Body of pancreas (tissue), 4 donors: Measurements from ENCODE around the gene CDH4. TPM values are rescaled to one million over a fixed set of nuclear protein-coding genes. Genes with fewer than 3 reads are reported as not detected.

Experiments
- ATAC-seq: fragments of 150-250 bp; one replicate; pipeline ENCODE4 v1.9.1; 2016
- DNase-seq, 4 donors: peaks; one replicate each; pipeline ENCODE4 v3.0.0-alpha.2; 2019
- H3K27ac ChIP-seq, 4 donors: fragments of 200-600 bp; sonication (generic); 1 replicate in 3 of 4; 2 replicates in 1 of 4; pipeline versions ENCODE4 v1.5.1 to v1.6.1; 2016 to 2019; ENCODE audit warnings: mild to moderate bottlenecking in 1 of 4, mixed read lengths in 1 of 4, moderate library complexity in 1 of 4
- H3K27me3 ChIP-seq, 2 donors: fragments of 200-600 bp; sonication (generic); one replicate each; pipeline ENCODE4 v1.6.0; 2016; ENCODE audit warnings: mild to moderate bottlenecking in 1 of 2
- H3K36me3 ChIP-seq, 2 donors: fragments of 200-600 bp; sonication (generic); replicated peaks in 1 of 2; 2 replicates each; pipeline ENCODE4 v1.5.1; 2016; ENCODE audit warnings: low read depth in 2 of 2; ENCODE audit not compliant: insufficient read depth in 1 of 2
- H3K4me1 ChIP-seq: fragments of 200-600 bp; sonication (generic); one replicate; pipeline ENCODE4 v1.6.0; 2016
- H3K4me3 ChIP-seq, 2 donors: fragments of 200-600 bp; sonication (generic); 1 replicate in 1 of 2; 2 replicates in 1 of 2; pipeline ENCODE4 v1.5.1; 2016 to 2019
- H3K9me3 ChIP-seq, 3 donors: fragments of 200-600 bp; sonication (generic); 1 replicate in 2 of 3; 2 replicates in 1 of 3; pipeline ENCODE4 v1.5.1; 2016
- POLR2A ChIP-seq, 3 donors: fragments of 450-650 bp; IDR thresholded peaks; one replicate each; pipeline ENCODE4 v1.6.1; 2016; ENCODE audit warnings: antibody characterized with exemption in 3 of 3, mild to moderate bottlenecking in 2 of 3
- WGBS, 2 donors: methylation state at CpG; one replicate each; pipeline ENCODE4 v1.1.5; 2017; 5-methylcytosine and 5-hydroxymethylcytosine counted together
- intact Hi-C: fragments of 100-400 bp; cut with DNase I; formaldehyde crosslinking; loops from one replicate; pipeline ENCODE4 v1.15.1; 2023
- total RNA-seq, 2 donors: library from RNA; depleted of rRNA; stranded (reverse); fragments of >200 nt; gene quantifications; one replicate each; pipeline ENCODE4 v1.1.0, GENCODE V29; 2016
- TF ChIP-seq, protein P1 (sequence below), 7 experiments: fragments of 450-650 bp in 4 of 7; fragments of 200-600 bp in 3 of 7; sonication (generic) in 3 of 7; IDR thresholded peaks; one replicate each; pipeline ENCODE4 v1.5.1; 2016 to 2019; ENCODE audit warnings: antibody characterized with exemption in 7 of 7

Gene CDH4
- total RNA-seq, 2 donors from 2014 or later, result 0.33 to 0.52 TPM

DNA sequence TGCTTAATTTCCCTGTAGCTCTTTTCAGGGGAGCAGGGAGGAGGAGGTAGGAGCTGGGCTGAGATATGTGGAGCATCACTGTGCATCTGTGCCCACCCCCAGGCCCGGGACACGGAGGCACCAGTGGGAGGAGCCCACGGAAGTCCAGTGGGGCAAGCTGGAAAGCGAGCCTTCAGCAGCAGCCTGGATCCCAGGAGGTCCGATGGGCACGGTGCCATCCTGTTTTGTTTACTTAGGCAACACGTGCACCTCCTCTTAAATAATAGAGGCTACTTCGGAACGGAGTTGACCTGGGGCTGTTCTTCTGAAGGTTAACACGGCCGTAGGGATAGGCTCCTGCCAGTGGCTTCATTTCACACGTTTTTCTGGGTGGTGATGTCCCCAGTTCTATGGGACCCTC is 51.6 kb downstream of the CDH4 start:
- intact Hi-C loops, result no loop called here
- TF ChIP-seq, protein P1, sequence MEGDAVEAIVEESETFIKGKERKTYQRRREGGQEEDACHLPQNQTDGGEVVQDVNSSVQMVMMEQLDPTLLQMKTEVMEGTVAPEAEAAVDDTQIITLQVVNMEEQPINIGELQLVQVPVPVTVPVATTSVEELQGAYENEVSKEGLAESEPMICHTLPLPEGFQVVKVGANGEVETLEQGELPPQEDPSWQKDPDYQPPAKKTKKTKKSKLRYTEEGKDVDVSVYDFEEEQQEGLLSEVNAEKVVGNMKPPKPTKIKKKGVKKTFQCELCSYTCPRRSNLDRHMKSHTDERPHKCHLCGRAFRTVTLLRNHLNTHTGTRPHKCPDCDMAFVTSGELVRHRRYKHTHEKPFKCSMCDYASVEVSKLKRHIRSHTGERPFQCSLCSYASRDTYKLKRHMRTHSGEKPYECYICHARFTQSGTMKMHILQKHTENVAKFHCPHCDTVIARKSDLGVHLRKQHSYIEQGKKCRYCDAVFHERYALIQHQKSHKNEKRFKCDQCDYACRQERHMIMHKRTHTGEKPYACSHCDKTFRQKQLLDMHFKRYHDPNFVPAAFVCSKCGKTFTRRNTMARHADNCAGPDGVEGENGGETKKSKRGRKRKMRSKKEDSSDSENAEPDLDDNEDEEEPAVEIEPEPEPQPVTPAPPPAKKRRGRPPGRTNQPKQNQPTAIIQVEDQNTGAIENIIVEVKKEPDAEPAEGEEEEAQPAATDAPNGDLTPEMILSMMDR (IDR thresholded peaks at IDR 0.05), result no peak
- TF ChIP-seq POLR2A (IDR thresholded peaks at IDR 0.05), result no peak
- no peak overlapping the region for H3K27ac ChIP-seq
- H3K4me3 ChIP-seq, result no peak overlapping the region
- 37 to 48% methylated on average over 6 to 12 of the region's 12 CpGs for WGBS, 2 donors
- H3K27me3 ChIP-seq, result no peaks in the 10 kb centered on the region
- H3K9me3 ChIP-seq, result no peaks in the 10 kb centered on the region
- DNase-seq (peak in 2 of 4 donors; percentile 53 to 59), ATAC-seq (no peak)
- no peaks in the 10 kb centered on the region for H3K36me3 ChIP-seq
- H3K4me1 ChIP-seq, result no peaks in the 10 kb centered on the region

DNA sequence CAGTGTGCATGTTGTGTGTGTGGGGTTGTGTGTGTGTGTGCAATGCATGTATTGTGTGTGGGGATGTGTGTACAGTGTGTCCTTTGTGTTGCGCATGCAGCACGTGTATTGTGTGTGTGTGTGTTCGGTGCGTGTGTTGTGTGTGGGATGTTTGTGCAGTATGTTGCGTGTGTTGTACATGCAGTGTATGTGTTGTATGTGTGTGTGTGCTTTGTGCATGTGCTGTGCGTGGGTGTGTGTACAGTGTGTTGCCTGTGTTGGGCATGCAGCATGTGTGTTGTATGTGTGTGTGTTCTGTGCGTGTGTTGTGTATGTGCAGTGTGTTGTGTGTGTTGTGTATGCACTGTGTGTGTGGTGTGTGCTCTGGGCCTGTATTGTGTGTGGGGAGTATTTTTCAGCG is 52.7 kb downstream of the CDH4 start:
- no peaks in the 10 kb centered on the region for H3K4me1 ChIP-seq
- H3K27ac ChIP-seq, result no peak overlapping the region
- no peaks in the 10 kb centered on the region for H3K9me3 ChIP-seq
- ATAC-seq (no peak), DNase-seq (no peak)
- no peaks in the 10 kb centered on the region for H3K36me3 ChIP-seq
- WGBS, 2 donors, result 73 to 80% methylated on average over 8 of the region's 8 CpGs
- TF ChIP-seq POLR2A (IDR thresholded peaks at IDR 0.05), result no peak
- TF ChIP-seq, protein P1 (IDR thresholded peaks at IDR 0.05), result no peak
- H3K4me3 ChIP-seq, result no peak overlapping the region
- H3K27me3 ChIP-seq, result no peaks in the 10 kb centered on the region
- intact Hi-C loops, result no loop called here

DNA sequence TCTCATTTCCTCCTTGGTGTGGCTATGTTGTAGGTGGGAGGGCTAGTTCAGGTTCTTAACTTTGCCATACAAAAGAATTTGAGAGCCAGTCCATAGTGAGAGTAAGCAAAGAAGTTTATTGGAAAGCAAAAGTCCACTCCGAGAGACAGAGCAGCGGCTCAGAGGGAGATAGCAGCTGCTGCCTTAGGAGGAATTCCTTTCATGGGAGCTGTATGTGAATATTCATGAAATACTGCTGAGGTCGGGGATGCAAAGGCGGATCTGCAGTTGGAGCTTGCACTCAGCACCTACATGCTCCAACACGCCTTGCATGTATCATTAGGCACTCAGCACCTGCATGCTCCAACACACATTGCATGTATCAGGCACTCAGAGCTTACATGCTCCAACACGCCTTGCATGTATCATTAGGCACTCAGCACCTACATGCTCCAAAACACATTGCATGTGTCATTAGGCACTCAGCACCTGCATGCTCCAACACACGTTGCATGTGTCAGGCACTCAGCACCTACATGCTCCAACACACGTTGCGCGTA is 54.9 kb downstream of the CDH4 start:
- ATAC-seq, result no peak
- intact Hi-C loops, result no loop called here
- Histone ChIP-seq H3K4me1 (no peaks in the 10 kb centered on the region), H3K36me3 (no peaks in the 10 kb centered on the region), H3K27me3 (no peaks in the 10 kb centered on the region), H3K4me3 (no peak overlapping the region), H3K27ac (no peak overlapping the region), H3K9me3 (no peaks in the 10 kb centered on the region)
- DNase-seq, result no peak
- WGBS, 2 donors, result 64 to 73% methylated on average over 10 of the region's 10 CpGs
- no peak for TF ChIP-seq POLR2A (IDR thresholded peaks at IDR 0.05)
- TF ChIP-seq, protein P1 (IDR thresholded peaks at IDR 0.05), result no peak

DNA sequence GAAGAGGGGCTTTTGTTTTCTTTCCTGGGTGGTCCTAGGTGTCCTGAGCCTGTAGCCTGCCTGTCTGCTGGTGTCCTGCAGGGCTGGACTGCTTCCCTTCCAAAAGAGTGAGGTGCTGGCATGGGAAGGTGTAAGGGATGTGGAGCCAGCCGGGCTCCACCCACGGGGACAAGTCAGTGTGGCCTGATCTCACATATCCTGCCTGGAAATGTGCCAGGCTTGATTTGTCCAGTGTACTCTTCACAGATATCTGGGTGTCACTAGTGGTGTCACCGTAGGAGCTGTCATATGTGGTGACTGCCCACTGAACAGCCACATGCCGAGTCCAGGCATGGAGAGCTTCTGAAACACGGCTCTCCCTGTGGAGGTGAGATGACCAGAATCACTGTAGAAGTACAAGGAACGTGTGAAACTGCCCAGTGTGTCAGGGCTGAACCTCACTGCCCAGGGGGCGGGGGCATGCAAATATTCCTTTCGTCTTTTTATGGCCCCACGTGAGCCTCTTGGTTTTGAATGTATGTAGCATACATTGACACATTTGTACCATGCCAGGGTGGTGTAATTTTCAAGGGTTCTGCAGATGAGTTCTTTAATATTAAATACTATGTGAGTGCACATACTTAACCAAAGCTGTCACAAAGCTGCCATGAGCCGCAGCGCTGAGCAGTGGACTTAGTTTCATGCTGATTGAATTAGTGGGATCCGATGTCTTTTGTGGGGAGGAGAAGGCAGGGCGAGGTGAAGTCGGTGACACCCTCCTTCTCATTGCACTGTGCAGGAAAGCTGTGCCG is 55.8 kb downstream of the CDH4 start:
- H3K4me1 ChIP-seq, result no peaks in the 10 kb centered on the region
- H3K4me3 ChIP-seq, result no peak overlapping the region
- TF ChIP-seq, protein P1 (IDR thresholded peaks at IDR 0.05), result no peak
- no peak for TF ChIP-seq POLR2A (IDR thresholded peaks at IDR 0.05)
- H3K36me3 ChIP-seq, result no peaks in the 10 kb centered on the region
- no peak overlapping the region for H3K27ac ChIP-seq
- H3K27me3 ChIP-seq, result no peaks in the 10 kb centered on the region
- H3K9me3 ChIP-seq, result no peaks in the 10 kb centered on the region
- DNase-seq, result no peak
- ATAC-seq, result no peak
- 33 to 35% methylated on average over 10 to 15 of the region's 15 CpGs for WGBS, 2 donors
- intact Hi-C loops, result no loop called here

DNA sequence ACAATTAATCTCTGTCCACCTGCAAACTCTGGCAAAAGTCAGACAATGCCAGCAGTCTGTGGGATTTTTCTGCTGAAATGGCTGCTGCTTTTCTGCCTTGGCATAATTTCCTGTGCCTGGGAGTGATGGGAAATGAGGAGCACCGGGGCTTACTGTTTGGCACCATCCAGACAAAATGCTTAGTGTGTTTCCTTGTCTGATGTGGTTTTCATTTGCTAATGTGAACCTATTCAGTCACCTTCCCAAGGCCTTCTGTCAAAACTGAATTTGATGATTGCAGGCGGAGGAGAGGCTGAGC is 56.4 kb downstream of the CDH4 start:
- no peaks in the 10 kb centered on the region for H3K27me3 ChIP-seq
- no peak overlapping the region for H3K27ac ChIP-seq
- H3K9me3 ChIP-seq, result no peaks in the 10 kb centered on the region
- no peak overlapping the region for H3K4me3 ChIP-seq
- no peak for DNase-seq
- H3K4me1 ChIP-seq, result no peaks in the 10 kb centered on the region
- H3K36me3 ChIP-seq, result no peaks in the 10 kb centered on the region
- intact Hi-C loops, result no loop called here
- TF ChIP-seq, protein P1 (IDR thresholded peaks at IDR 0.05), result no peak
- TF ChIP-seq POLR2A (IDR thresholded peaks at IDR 0.05), result no peak
- WGBS, 2 donors, result 38 to 43% methylated on average over 2 of the region's 2 CpGs
- ATAC-seq, result no peak
